Measurements from ENCODE around the gene MESD.
A peak's percentile ranks its signal among the peaks of the same experiment; 100 is the strongest.

MESD gene

GRCh38 chr15:81015621-81016488, 26.2 kb upstream of the MESD start:
- DNase-seq (ENCODE audit: low read depth in 2 of 2), result no peak

DNA sequence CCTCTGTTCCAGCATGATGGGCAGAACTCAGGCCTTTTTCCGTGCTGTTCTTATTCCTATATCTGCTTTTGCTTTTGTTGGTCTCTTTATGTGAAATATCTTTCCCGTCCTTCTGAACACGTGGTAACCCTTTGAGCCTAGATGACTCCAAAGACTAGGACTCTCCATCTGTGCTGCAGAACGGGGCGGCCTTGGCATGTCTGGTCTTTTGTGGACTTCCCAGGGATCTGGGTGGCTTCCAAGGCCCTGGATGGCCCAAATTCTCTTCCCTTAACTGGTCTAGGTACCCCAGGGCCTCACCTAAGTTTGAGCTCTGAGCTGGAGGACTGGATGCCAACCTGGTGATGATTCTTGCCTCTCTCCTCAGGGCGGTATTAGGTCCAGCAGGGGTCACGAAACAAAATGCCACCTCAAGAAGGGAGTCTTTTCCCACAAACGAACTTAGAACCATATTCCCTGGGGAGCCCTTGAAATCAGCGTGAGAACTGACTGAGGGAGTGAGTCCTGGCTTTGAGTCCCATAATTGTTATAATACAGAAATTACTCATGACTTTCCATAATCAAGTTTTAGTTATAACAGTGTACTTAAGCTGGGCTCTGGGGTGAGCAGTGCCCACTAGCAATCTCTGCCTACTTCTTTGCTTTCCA, 25.0 kb upstream of the MESD start:
- no peak for DNase-seq (ENCODE audit: low read depth in 2 of 2)

- DNase-seq (ENCODE audit: low read depth in 2 of 2), result no peak
These were observed 23.8 kb upstream of the MESD start for GRCh38 chr15:81013396-81013929.

GRCh38 chr15:81012588-81012987, 23.0 kb upstream of the MESD start:
- DNase-seq (ENCODE audit: low read depth in 2 of 2), result no peak

DNA sequence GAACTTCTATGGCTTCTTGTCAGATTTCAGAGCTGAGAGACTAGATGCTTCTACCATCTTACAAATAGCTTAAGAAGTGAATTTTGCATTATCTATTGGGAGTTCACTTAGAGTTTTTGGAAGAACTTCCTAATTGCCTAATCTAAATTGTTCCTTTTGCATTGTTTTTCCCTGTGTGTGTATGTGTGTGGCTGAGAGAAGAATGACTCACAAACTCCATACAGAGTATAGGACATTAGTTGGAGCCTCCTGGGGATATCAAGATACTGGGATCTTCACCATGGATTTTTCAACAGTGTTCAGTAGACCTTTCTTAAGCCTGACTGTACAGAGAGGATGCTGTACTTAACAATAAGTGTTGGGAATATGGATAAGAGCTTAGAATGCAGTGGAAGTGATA, 22.0 kb upstream of the MESD start:
- DNase-seq (ENCODE audit: low read depth in 2 of 2), result no peak

DNA sequence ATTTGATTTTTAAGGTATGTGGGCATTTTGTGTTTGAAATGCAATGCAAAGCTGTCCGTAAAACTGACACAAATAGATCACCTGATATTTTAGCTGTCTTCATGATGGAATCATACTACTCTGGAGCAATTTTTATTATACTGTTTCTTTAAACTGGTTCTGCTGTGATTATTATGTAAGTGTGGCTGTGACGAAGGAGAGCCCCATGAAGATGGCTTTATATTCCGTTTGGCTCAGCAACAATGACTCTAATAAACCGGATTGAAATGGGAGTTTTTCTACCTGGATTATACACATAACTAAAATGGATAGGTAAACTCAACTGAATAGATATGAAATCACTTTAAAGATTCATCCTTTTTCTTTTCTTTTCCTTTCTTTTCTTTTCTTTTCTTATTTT, 20.5 kb upstream of the MESD start:
- no peak for DNase-seq (ENCODE audit: low read depth in 2 of 2)

DNA sequence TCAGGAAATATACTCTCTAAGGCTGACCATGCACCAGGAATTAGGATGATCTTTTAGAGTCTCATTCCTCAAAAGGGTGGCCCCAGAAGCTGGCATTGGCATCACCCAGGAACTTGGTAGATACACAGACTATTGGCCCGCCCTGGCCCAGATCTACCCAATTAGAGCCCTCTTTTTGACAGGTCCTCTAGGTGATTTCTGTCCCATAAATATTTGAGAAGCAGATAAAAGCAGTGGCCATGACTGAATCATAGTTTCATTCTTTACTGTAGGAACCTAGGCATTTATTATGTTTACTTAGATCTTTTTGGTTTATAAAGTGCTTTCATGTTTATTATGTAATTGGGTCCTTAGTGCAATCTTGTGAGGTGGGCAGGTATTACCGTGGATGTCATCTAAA, 18.7 kb upstream of the MESD start:
- no peak for DNase-seq (ENCODE audit: low read depth in 2 of 2)

DNA sequence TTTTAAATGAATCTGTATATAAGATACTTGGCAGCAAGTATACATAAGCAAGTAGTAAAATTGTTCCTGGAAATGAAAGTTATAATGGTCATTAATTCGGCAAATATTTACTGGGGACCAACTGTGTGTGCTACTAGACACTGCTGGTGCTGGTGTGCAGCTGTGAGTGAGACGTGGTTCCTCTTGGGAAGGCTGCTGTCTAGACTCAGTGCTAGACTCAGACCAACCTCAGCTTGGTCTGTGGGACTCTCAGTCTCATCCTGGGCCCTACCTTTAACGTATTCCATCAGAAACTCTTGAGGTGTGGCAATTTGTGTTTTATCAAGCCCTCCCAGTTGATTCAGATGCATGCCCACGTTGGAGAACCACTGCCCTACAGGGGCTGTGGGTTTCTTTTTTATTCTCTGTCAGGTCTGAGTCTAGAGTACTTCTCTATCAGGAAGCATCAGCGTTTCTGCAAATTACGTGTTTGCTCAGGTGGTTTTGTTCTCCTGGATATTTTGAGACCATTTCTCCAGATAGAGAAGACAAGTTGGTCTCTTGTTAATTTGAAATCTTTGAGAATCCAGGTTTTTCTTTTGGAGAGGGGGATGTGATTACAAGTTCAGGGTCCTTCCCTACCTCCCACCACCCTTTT, 17.9 kb upstream of the MESD start:
- no peak for DNase-seq (ENCODE audit: low read depth in 2 of 2)

GRCh38 chr15:81006124-81006523, 16.5 kb upstream of the MESD start:
- no peak for DNase-seq (ENCODE audit: low read depth in 2 of 2)

DNA sequence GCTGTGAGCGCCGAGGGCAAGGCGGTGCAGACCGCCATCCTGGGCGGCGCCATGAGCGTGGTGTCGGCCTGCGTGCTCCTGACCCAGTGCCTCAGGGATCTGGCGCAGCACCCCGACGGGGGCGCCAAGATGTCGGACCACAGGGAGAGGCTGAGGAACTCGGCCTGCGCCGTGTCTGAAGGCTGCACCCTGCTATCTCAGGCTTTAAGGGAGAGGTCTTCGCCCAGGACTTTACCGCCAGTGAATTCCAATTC, 13.4 kb upstream of the MESD start:
- no peak for DNase-seq (ENCODE audit: low read depth in 2 of 2)

DNA sequence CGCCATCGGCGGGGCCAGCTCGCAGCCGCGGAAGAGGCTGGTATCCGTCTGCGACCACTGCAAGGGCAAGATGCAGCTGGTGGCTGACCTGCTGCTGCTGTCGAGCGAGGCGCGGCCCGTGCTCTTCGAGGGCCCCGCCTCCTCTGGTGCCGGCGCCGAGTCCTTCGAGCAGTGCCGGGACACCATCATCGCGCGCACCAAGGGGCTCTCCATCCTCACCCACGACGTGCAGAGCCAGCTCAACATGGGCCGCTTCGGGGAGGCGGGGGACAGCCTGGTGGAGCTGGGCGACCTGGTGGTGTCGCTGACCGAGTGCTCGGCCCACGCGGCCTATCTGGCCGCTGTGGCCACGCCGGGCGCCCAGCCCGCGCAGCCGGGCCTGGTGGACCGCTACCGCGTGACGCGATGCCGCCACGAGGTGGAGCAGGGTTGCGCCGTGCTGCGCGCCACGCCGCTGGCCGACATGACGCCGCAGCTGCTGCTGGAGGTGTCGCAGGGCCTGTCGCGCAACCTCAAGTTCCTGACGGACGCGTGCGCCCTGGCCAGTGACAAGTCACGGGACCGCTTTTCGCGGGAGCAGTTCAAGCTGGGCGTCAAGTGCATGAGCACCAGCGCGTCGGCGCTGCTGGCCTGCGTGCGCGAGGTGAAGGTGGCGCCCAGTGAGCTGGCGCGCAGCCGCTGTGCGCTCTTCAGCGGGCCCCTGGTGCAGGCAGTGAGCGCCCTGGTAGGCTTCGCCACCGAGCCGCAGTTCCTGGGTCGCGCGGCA, 12.9 kb upstream of the MESD start:
- DNase-seq (ENCODE audit: low read depth in 2 of 2), result no peak

DNA sequence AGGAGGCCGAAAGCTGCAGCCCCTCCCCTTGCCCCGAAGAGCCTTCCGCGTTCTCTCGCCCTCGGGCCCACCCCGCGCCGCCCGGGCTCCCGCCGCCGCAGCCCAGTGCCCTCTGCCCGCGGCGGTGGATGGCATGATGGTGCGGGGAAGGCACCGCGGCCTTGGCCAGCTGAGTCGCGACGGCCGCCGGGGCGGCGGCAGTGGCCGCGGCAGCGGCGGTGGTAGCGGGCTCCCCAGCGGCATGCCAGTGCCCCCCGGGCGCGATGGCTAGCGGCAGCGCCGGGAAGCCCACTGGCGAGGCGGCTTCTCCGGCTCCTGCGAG, 12.4 kb upstream of the MESD start:
- DNase-seq (ENCODE audit: low read depth in 2 of 2), result no peak

DNA sequence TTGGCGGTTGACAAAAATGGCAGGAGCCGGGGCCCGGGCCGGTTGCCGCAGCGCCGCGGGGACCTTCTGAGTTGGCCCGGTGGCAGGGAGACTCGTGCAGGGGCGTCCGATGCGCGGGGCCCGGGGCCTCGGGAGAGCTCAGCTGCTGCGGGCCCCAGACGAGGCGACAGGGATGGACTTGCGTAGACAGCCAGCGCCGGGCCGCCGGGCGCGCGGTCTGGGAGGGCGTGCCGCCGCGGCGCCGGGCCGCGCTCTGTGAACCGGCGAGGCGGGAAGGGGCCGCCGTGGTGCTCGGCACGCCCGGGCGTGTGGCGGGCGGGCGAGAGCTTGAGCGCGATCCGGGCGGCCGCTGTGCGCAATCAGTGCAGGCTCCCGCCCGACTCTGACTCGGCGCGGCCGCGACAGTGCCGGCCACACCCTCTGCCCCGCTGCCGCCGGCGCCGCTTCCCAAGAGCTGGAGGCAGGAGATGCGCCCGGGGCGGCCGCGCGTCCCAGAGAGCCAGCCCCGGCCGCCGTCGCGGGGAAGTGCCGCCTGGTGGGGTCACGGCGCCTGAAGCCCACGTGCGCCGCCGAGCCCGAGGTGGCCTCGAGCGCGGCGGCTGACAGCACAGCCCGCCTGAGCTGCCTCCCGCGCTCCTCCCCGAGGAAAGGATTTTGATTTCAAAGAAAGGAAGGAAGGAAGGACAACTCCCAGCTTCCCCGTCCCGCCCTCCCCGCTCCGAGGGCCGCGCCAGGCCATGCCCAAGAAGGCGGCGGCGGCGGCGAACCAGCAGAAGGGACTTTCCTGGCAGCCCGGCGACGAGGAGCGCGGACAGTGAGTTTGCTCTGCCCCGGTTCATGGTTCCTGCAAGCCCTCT, 11.8 kb upstream of the MESD start:
- DNase-seq (ENCODE audit: low read depth in 2 of 2), result no peak

- peak; percentile 82 to 83 for DNase-seq (ENCODE audit: low read depth in 2 of 2)
These were observed 11.1 kb upstream of the MESD start, which contains the start of gene TLNRD1 for GRCh38 chr15:81000624-81001151. TSS of gene TLNRD1 (plus strand) at chr15:81000923. CDS start at chr15:81002272, 1,349 bp downstream.

GRCh38 chr15:81000144-81000623, 10.6 kb upstream of the MESD start:
- DNase-seq (ENCODE audit: low read depth in 2 of 2), result no peak

- DNase-seq (ENCODE audit: low read depth in 2 of 2), result peak in 1 of 2 donors; percentile 47
These were observed 10.0 kb upstream of the MESD start for GRCh38 chr15:80999623-81000036.

DNA sequence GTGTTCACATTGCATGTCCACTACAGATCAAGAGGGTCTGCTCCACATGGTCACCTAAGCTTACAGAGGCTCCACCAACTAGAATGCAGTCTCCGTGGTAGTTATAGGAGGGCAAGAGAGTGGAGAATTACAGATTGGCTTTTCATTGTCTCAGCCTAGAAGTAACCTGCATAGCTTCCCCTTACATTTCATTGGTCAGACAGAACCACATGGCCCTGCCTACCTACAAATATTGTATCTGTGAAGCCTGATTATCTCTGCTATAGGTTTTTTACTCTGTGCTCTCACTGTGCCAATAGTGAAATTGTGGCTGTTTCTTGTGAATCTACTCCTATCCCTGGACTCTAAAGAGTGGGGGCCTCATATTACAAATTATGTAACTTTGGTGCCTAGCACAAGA, 8.6 kb upstream of the MESD start:
- no peak for DNase-seq (ENCODE audit: low read depth in 2 of 2)

GRCh38 chr15:80997692-80998091, 8.1 kb upstream of the MESD start:
- DNase-seq (ENCODE audit: low read depth in 2 of 2), result no peak

GRCh38 chr15:80996247-80996646, 6.6 kb upstream of the MESD start:
- no peak for DNase-seq (ENCODE audit: low read depth in 2 of 2)

DNA sequence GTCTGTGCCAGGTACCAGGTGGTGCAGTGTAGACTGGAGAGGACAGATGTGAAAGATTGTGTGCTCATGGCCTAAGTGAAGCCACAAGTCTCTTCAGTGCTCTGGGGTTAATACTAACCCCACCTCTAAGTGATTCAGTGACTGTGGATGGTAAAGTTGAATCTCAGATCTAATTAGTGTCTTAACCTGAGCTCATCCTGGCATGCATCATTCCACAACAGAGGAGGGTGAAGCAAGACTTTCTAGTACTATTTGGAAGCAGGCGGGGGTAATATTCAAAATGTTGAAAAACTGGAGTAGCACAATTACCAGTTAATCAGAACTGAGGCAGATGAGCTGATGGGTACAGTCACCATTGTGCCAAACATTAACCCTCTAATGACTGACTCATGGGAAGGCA, 2.8 kb upstream of the MESD start:
- no peak for DNase-seq (ENCODE audit: low read depth in 2 of 2)

- no peak for DNase-seq (ENCODE audit: low read depth in 2 of 2)
These were observed 2.4 kb upstream of the MESD start for GRCh38 chr15:80992006-80992405.

All from stimulated activated CD8-positive, alpha-beta memory T cell treated with anti-CD3 and anti-CD28 coated beads, Interleukin-15, amount 100 ng/mL, for 48 hours (primary cell).